Osteocyte (in vitro differentiated cells): ENCODE measurements around the gene BRD3OS. TPM values are rescaled to one million over a fixed set of nuclear protein-coding genes. Genes with fewer than 3 reads are reported as not detected.
"Not testable (repeated sequence)": the region's sequence is repeated elsewhere in the genome, so short reads cannot be mapped to it uniquely, and the experiment has no call there.

Source experiments
- DNase-seq: peaks from one replicate; pipeline ENCODE4 v3.0.0; 2021; ENCODE audit warnings: mixed read lengths; ENCODE audit not compliant: unreplicated experiment; ENCODE audit errors: extremely low spot score
- H3K27ac Mint-ChIP-seq: one replicate; pipeline ENCODE4 v1.8.0; 2021; ENCODE audit warnings: mild to moderate bottlenecking, mixed read lengths; ENCODE audit not compliant: unreplicated experiment
- H3K27me3 Mint-ChIP-seq: one replicate; pipeline ENCODE4 v1.8.0; 2021; ENCODE audit warnings: mixed read lengths; ENCODE audit not compliant: unreplicated experiment
- H3K36me3 Mint-ChIP-seq: one replicate; pipeline ENCODE4 v1.8.0; 2021; ENCODE audit warnings: mixed read lengths; ENCODE audit not compliant: unreplicated experiment
- H3K4me1 Mint-ChIP-seq: one replicate; pipeline ENCODE4 v1.8.0; 2021; ENCODE audit warnings: mixed read lengths; ENCODE audit not compliant: unreplicated experiment
- H3K4me3 Mint-ChIP-seq: one replicate; pipeline ENCODE4 v1.8.0; 2021; ENCODE audit warnings: mild to moderate bottlenecking, moderate library complexity, mixed read lengths; ENCODE audit not compliant: unreplicated experiment
- H3K9me3 Mint-ChIP-seq: one replicate; pipeline ENCODE4 v1.8.0; 2021; ENCODE audit warnings: mixed read lengths; ENCODE audit not compliant: unreplicated experiment
- CTCF ChIP-seq: fragments of 200-600 bp; sonication (generic); IDR thresholded peaks from 2 replicates; pipeline ENCODE4 v1.5.0; 2021; ENCODE audit warnings: antibody characterized with exemption, mild to moderate bottlenecking, moderate library complexity
- total RNA-seq: library from RNA; stranded (reverse); gene quantifications from 2 replicates; pipeline ENCODE4 v1.2.1, GENCODE V29; 2021

Gene BRD3OS
- total RNA-seq, 1 donor from 2014 or later, result 19.9 TPM

- Mint-ChIP-seq H3K27ac (no peak overlapping the region), H3K27me3 (peaks cover 43% of the 10 kb centered on the region), H3K36me3 (peaks cover 4% of the 10 kb centered on the region), H3K4me1 (peaks cover 8% of the 10 kb centered on the region), H3K9me3 (no peaks in the 10 kb centered on the region), H3K4me3 (no peak overlapping the region)
- DNase-seq, result no peak
- TF ChIP-seq CTCF, result no peak
Observed at GRCh38 chr9:134071149-134071548, 45.9 kb downstream of the BRD3OS start.

DNA sequence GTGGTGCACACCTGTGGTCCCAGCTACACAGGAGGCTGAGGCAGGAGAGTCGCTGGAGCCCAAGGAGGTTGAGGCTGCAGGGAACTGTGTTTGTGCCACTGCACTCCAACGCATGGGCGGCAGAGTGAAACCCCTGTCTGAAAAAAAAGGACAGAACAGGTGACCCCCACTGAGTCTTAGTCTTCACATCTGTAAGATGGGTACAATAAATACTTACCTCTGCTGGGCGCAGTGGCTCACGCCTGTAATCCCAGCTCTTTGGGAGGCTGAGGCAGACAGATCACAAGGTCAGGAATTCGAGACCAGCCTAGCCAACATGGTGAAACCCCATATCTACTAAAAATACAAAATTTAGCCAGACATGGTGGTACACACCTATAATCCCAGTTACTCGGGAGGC lies 47.4 kb downstream of the BRD3OS start:
- not testable (repeated sequence) for H3K9me3 Mint-ChIP-seq, H3K36me3 Mint-ChIP-seq, H3K27ac Mint-ChIP-seq, H3K4me3 Mint-ChIP-seq, DNase-seq, H3K4me1 Mint-ChIP-seq
- peaks cover 43% of the 10 kb centered on the region for H3K27me3 Mint-ChIP-seq

DNA sequence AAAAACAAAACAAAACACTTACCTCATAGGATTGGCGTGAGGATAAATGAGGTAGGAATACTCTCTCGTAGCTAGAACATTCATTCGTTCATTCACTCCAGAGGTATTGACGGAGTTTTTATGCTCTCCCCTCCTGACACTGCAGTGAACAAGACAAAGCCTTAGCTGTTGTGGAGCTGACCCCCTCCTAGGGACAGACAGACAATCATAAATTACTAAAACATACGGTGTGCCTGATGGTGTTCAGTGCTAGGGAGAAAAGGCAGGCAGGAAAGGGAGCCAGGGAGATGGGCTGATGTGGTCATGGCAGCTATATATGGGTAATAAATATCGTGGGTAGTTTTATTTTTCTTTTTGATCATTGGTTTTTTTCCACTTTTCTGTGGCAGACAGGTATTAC lies 48.2 kb downstream of the BRD3OS start:
- Mint-ChIP-seq H3K4me1 (peaks cover 4% of the 10 kb centered on the region), H3K4me3 (no peak overlapping the region), H3K27ac (no peak overlapping the region), H3K27me3 (peaks cover 43% of the 10 kb centered on the region), H3K36me3 (peaks cover 7% of the 10 kb centered on the region), H3K9me3 (peaks cover 6% of the 10 kb centered on the region)
- DNase-seq, result no peak
- TF ChIP-seq CTCF, result no peak

- Mint-ChIP-seq H3K9me3 (peaks cover 12% of the 10 kb centered on the region), H3K27me3 (peaks cover 39% of the 10 kb centered on the region)
- not testable (repeated sequence) for H3K36me3 Mint-ChIP-seq, DNase-seq, H3K4me1 Mint-ChIP-seq, H3K4me3 Mint-ChIP-seq, H3K27ac Mint-ChIP-seq
Observed at GRCh38 chr9:134075689-134076088, 50.4 kb downstream of the BRD3OS start.

DNA sequence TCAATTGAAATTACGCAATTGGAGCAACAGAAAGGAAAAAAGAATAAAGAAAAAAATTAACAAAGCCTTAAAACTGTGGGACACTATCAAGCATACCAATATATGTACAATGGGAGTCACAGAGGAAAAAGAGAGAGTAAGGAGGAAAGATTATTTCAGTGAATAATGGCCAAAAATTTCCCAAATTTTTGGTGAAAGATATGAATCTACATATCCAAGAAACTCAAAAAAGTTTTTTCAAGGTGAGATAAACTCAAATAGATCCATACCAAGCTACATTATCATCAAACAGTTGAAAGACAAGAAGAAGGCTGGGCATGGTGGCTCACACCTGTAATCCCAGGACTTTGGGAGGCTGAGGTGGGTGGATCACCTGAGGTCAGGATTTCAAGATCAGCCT lies 51.4 kb downstream of the BRD3OS start:
- no peak for TF ChIP-seq CTCF
- H3K36me3 Mint-ChIP-seq, result peaks cover 3% of the 10 kb centered on the region
- H3K4me3 Mint-ChIP-seq, result no peak overlapping the region
- H3K9me3 Mint-ChIP-seq, result peaks cover 12% of the 10 kb centered on the region
- H3K27ac Mint-ChIP-seq, result no peak overlapping the region
- DNase-seq, result no peak
- no peaks in the 10 kb centered on the region for H3K4me1 Mint-ChIP-seq
- peaks cover 33% of the 10 kb centered on the region for H3K27me3 Mint-ChIP-seq

Other genes starting within 250 kb of the BRD3OS start
- gene VAV2, start 33.2 kb upstream of the BRD3OS start, total RNA-seq, result 21.5 and 24.4 TPM in 2 replicates
- gene BRD3, start 42.5 kb downstream of the BRD3OS start, total RNA-seq, result 56.2 and 63.8 TPM in 2 replicates
- gene WDR5, start 110.6 kb downstream of the BRD3OS start, total RNA-seq, result 26.8 and 29.3 TPM in 2 replicates
- 38.9 and 49.4 TPM in 2 replicates for gene RNU6ATAC, start 139.1 kb downstream of the BRD3OS start, total RNA-seq